NCI-H2081 (cell line): ENCODE data around the gene R3HDM4.
"Not testable (repeated sequence)": the region's sequence is repeated elsewhere in the genome, so short reads cannot be mapped to it uniquely, and the experiment has no call there.

ENCODE experiments used
- DNase-seq, 2 experiments: peaks; one replicate each; lab custom pipeline; 2025; lab: John Stamatoyannopoulos, UW

R3HDM4 gene

GRCh38 chr19:892243-892893 is 20.7 kb downstream of the R3HDM4 start:
- no peak for DNase-seq

GRCh38 chr19:891421-892200 is 21.4 kb downstream of the R3HDM4 start:
- DNase-seq = peak; percentile 19 to 49

GRCh38 chr19:890831-891230 is 22.2 kb downstream of the R3HDM4 start:
- no peak for DNase-seq

- no peak for DNase-seq
These were observed 23.2 kb downstream of the R3HDM4 start for GRCh38 chr19:889662-890295.

- DNase-seq = no peak
These were observed 24.2 kb downstream of the R3HDM4 start for GRCh38 chr19:888581-889385.

GRCh38 chr19:887599-887998 is 25.4 kb downstream of the R3HDM4 start:
- no peak for DNase-seq

GRCh38 chr19:887072-887471 is 25.9 kb downstream of the R3HDM4 start:
- no peak for DNase-seq

- DNase-seq = no peak
These were observed 27.3 kb downstream of the R3HDM4 start for GRCh38 chr19:885536-886224.

GRCh38 chr19:884420-885211 is 28.4 kb downstream of the R3HDM4 start:
- no peak for DNase-seq

- DNase-seq = no peak
These were observed 29.3 kb downstream of the R3HDM4 start for GRCh38 chr19:883661-884211.

- DNase-seq = no peak
These were observed 30.0 kb downstream of the R3HDM4 start for GRCh38 chr19:882871-883497.

GRCh38 chr19:881385-882071 is 31.5 kb downstream of the R3HDM4 start:
- DNase-seq = no peak

- DNase-seq = no peak
These were observed 33.1 kb downstream of the R3HDM4 start for GRCh38 chr19:879711-880438.

- DNase-seq = not testable (repeated sequence)
These were observed 34.1 kb downstream of the R3HDM4 start for GRCh38 chr19:878751-879561.

GRCh38 chr19:877992-878660 is 34.9 kb downstream of the R3HDM4 start:
- DNase-seq = not testable (repeated sequence)

GRCh38 chr19:876780-877314 is 36.2 kb downstream of the R3HDM4 start:
- no peak for DNase-seq

GRCh38 chr19:876089-876488 is 36.9 kb downstream of the R3HDM4 start:
- DNase-seq = no peak
